ENCODE data around the gene TMEFF2. TPM values are rescaled to one million over a fixed set of nuclear protein-coding genes. Genes with fewer than 3 reads are reported as not detected.

The TMEFF2 gene
- total and polyA plus RNA-seq, 10 of the 15 experiments (the other 5 are each of a cell fraction or from before 2014, with no cell fraction given), result not detected

DNA sequence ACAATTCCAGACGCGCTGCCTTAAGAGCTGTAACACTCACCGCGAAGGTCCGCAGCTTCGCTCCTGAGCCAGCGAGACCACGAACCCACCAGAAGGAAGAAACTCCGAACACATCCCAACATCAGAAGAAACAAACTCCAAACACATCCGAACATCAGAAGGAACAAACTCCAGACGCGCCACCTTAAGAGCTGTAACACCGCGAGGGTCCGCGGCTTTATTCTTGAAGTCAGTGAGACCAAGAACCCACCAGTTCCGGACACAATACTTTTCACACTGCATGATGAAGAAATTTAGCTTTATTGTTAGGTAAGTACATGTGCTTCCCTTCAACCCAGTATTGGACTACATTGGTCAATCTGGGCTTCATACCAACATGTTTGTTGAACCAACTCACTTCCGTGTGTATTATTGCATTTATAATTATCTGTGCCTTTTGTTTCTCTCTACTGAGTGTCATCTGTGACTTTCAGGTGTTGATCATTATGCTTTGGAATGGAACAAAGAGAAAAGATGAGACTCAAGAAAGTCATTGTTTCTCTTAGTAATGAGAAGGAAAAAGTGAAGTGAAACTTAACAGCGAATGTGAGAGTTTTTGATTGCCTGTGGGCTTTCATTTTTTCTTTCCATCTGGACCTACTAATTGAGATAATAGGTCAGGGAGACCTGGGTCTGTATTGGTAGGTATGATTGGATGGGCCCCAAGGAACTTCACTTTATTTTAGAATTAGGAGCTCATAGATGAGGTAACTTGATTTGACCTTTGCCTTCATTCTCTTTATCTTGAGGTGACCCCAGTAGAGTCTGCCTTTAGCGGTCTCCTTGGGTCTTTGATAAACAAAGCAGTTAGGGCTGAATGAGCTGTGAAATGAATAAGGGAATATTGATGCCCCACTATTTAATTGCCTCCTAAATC is 271.7 kb downstream of the TMEFF2 start (continued):
- TF ChIP-seq REST (IDR thresholded peaks at IDR 0.05; ENCODE audit: low read depth, low read length) (no peak), CBX3 (IDR thresholded peaks at IDR 0.05; ENCODE audit: borderline replicate concordance, low read depth) (no peak), HSF1 (IDR thresholded peaks at IDR 0.05; ENCODE audit: low read depth, low read length) (no peak), POU2F2 (IDR thresholded peaks at IDR 0.05; ENCODE audit: borderline replicate concordance, low read depth, low read length) (no peak), PAX8 (IDR thresholded peaks at IDR 0.05) (0 out of 2 replicates have a peak, but pooled peaks have one; percentile 27), HDAC2 (IDR thresholded peaks at IDR 0.05) (no peak), BCL11A (IDR thresholded peaks at IDR 0.05; ENCODE audit: low read depth, low read length) (peak; percentile 95), BMI1 (IDR thresholded peaks at IDR 0.05; ENCODE audit: borderline replicate concordance) (peak; percentile 86; the same call in 1 of the 2 replicates), TAF1 (IDR thresholded peaks at IDR 0.05; ENCODE audit: borderline replicate concordance, low read depth, low read length) (no peak), ETV6 (conservative IDR thresholded peaks at IDR 0.05 in 1 of 2, IDR thresholded peaks at IDR 0.05 in 1 of 2; ENCODE audit: borderline replicate concordance in 1 of 2, low read depth in 1 of 2) (no peak), BCL3 (IDR thresholded peaks at IDR 0.05; ENCODE audit: borderline replicate concordance, insufficient read depth, low read depth, low read length, poor library complexity, severe bottlenecking) (no peak), PKNOX1 (IDR thresholded peaks at IDR 0.05) (peak; percentile 7; the same call in 1 of the 2 replicates), WRNIP1 (IDR thresholded peaks at IDR 0.05; ENCODE audit: borderline replicate concordance, low read depth, low read length) (no peak), TARDBP (IDR thresholded peaks at IDR 0.05; ENCODE audit: borderline replicate concordance) (no peak), POLR2A (IDR thresholded peaks at IDR 0.05; ENCODE audit: low read depth, low read length) (no peak), KLF5 (IDR thresholded peaks at IDR 0.05; ENCODE audit: partially characterized antibody) (no peak), ZNF622 (IDR thresholded peaks at IDR 0.05) (no peak), EGR1 (IDR thresholded peaks at IDR 0.05; ENCODE audit: borderline replicate concordance in 1 of 2, low read depth in 2 of 2, low read length in 2 of 2) (no peak), NR2F1 (conservative IDR thresholded peaks at IDR 0.05) (peak; percentile 89), SREBF1 (IDR thresholded peaks at IDR 0.05; ENCODE audit: low read length) (no peak), SMARCA5 (IDR thresholded peaks at IDR 0.05) (peak; percentile 82), MAX (IDR thresholded peaks at IDR 0.05; ENCODE audit: low read depth, low read length) (no peak)
